CD4-positive, alpha-beta memory T cell (primary cell): Measurements from ENCODE around the gene MARK2. TPM values are rescaled to one million over a fixed set of nuclear protein-coding genes. Genes with fewer than 3 reads are reported as not detected.
A peak's percentile ranks its signal among the peaks of the same experiment; 100 is the strongest.
"Not testable (repeated sequence)": the region's sequence is repeated elsewhere in the genome, so short reads cannot be mapped to it uniquely, and the experiment has no call there.

Source experiments
- CTCF ChIA-PET: fragments of 350-600 bp; sonication (Branson Sonifier 250); formaldehyde crosslinking; loops from one replicate; lab custom pipeline; 2021; ENCODE audit warnings: inconsistent platforms; ENCODE audit not compliant: partially characterized antibody; lab: Charles Lee
- POLR2A ChIA-PET: fragments of 350-600 bp; sonication (Branson Sonifier 250); formaldehyde crosslinking; loops from one replicate; lab custom pipeline; 2021; ENCODE audit not compliant: partially characterized antibody; lab: Charles Lee
- DNase-seq, 5 donors: peaks; one replicate each; pipeline versions ENCODE4 v3.0.0 to v3.0.0-alpha.2; 2020 to 2022; ENCODE audit warnings: mixed read lengths in 1 of 5
- H3K27ac ChIP-seq: one replicate; pipeline ENCODE4 v1.7.0; 2013; ENCODE audit warnings: low read depth, low read length
- H3K27me3 ChIP-seq: 2 replicates; pipeline ENCODE4 v1.7.0; 2013; ENCODE audit warnings: mild to moderate bottlenecking, low read length, moderate library complexity; ENCODE audit not compliant: insufficient read depth
- H3K36me3 ChIP-seq: 2 replicates; pipeline ENCODE4 v1.7.0; 2013; ENCODE audit warnings: mild to moderate bottlenecking, low read length, moderate library complexity; ENCODE audit not compliant: insufficient read depth
- H3K4me1 ChIP-seq: 2 replicates; pipeline ENCODE4 v1.7.0; 2013; ENCODE audit warnings: mild to moderate bottlenecking, low read length, moderate library complexity; ENCODE audit not compliant: insufficient read depth
- H3K4me3 ChIP-seq, 2 donors: one replicate each; pipeline ENCODE4 v1.7.0; 2013; ENCODE audit warnings: low read length in 2 of 2, mild to moderate bottlenecking in 1 of 2
- H3K9me3 ChIP-seq, 2 donors: one replicate each; pipeline ENCODE4 v1.7.0; 2013; ENCODE audit warnings: low read length in 2 of 2, control low read depth in 1 of 2; ENCODE audit not compliant: control insufficient read depth in 1 of 2
- H3K27ac Mint-ChIP-seq, 7 donors: one replicate each; pipeline ENCODE4 v1.8.0; 2020 to 2021; ENCODE audit warnings: mixed read lengths in 7 of 7, mild to moderate bottlenecking in 6 of 7, inconsistent platforms in 3 of 7, moderate library complexity in 3 of 7
- H3K27me3 Mint-ChIP-seq, 2 donors: one replicate each; pipeline ENCODE4 v1.8.0; 2020 to 2021; ENCODE audit warnings: mixed read lengths in 2 of 2
- H3K36me3 Mint-ChIP-seq, 2 donors: one replicate each; pipeline ENCODE4 v1.8.0; 2020 to 2021; ENCODE audit warnings: mixed read lengths in 2 of 2, inconsistent platforms in 1 of 2, mild to moderate bottlenecking in 1 of 2
- H3K4me1 Mint-ChIP-seq, 4 donors: one replicate each; pipeline ENCODE4 v1.8.0; 2020 to 2021; ENCODE audit warnings: mixed read lengths in 4 of 4, mild to moderate bottlenecking in 1 of 4
- H3K4me3 Mint-ChIP-seq, 8 donors: one replicate each; pipeline ENCODE4 v1.8.0; 2020 to 2021; ENCODE audit warnings: mixed read lengths in 8 of 8, mild to moderate bottlenecking in 7 of 8, moderate library complexity in 6 of 8, inconsistent platforms in 3 of 8
- H3K9me3 Mint-ChIP-seq, 8 donors: one replicate each; pipeline ENCODE4 v1.8.0; 2020 to 2021; ENCODE audit warnings: mixed read lengths in 8 of 8, mild to moderate bottlenecking in 5 of 8, inconsistent platforms in 3 of 8, moderate library complexity in 1 of 8
- intact Hi-C: fragments of 100-400 bp; cut with micrococcal nuclease; formaldehyde crosslinking; loops from one replicate; pipeline ENCODE4 v1.15.1; 2023
- polyA plus RNA-seq, 2 donors: library from polyadenylated mRNA; unstranded; fragments of 300-500 nt; fragmentation: Illumina TruSeq; gene quantifications; one replicate each; pipeline ENCODE4 v1.2.3, GENCODE V29; 2021
- total RNA-seq, 2 experiments: library from RNA; stranded (reverse); gene quantifications; one replicate each; pipeline ENCODE4 v1.2.3, GENCODE V29; 2021

MARK2 gene
- total and polyA plus RNA-seq, 4 experiments from 2014 or later = 25.1 to 68.0 (median 60.4) TPM

GRCh38 chr11:63804259-63804658, 34.7 kb upstream of the MARK2 start:
- H3K9me3 Mint-ChIP-seq = peaks cover 0 to 2% (median 0%) of the 10 kb centered on the region in 8 donors
- H3K9me3 ChIP-seq = no peaks in the 10 kb centered on the region
- H3K27ac Mint-ChIP-seq = no peak overlapping the region
- ChIA-PET CTCF (no interaction called here), POLR2A (no interaction called here)
- no peaks in the 10 kb centered on the region for H3K36me3 Mint-ChIP-seq
- H3K27ac ChIP-seq = no peak overlapping the region
- intact Hi-C loops = no loop called here
- no peaks in the 10 kb centered on the region for H3K27me3 ChIP-seq
- H3K4me3 ChIP-seq = no peak overlapping the region
- H3K4me1 ChIP-seq = no peaks in the 10 kb centered on the region
- no peaks in the 10 kb centered on the region for H3K36me3 ChIP-seq
- peaks cover 0 to 2% of the 10 kb centered on the region in 2 donors for H3K27me3 Mint-ChIP-seq
- H3K4me1 Mint-ChIP-seq = no peaks in the 10 kb centered on the region
- H3K4me3 Mint-ChIP-seq = no peak overlapping the region
- no peak for DNase-seq

- no peaks in the 10 kb centered on the region for H3K36me3 Mint-ChIP-seq
- no peaks in the 10 kb centered on the region for H3K9me3 Mint-ChIP-seq
- ChIA-PET POLR2A (no interaction called here), CTCF (no interaction called here)
- no peaks in the 10 kb centered on the region for H3K27me3 Mint-ChIP-seq
- intact Hi-C loops = no loop called here
- no peaks in the 10 kb centered on the region for H3K36me3 ChIP-seq
- no peak overlapping the region for H3K4me3 ChIP-seq
- H3K4me1 Mint-ChIP-seq = no peaks in the 10 kb centered on the region
- H3K4me3 Mint-ChIP-seq = no peak overlapping the region
- H3K27me3 ChIP-seq = no peaks in the 10 kb centered on the region
- no peak overlapping the region for H3K27ac ChIP-seq
- H3K9me3 ChIP-seq = no peaks in the 10 kb centered on the region
- H3K27ac Mint-ChIP-seq = peak overlapping the region in 1 of 7 donors; percentile 55
- no peaks in the 10 kb centered on the region for H3K4me1 ChIP-seq
- DNase-seq = no peak
These were observed 33.0 kb upstream of the MARK2 start for GRCh38 chr11:63805844-63806415.

- CTCF ChIA-PET = interaction anchor here (0.7 kb wide), 1 partner anchor 57 kb away, joined by 3 read pairs; no protein-coding TSS in a partner anchor
- intact Hi-C loops, H3K9me3 ChIP-seq, H3K27ac ChIP-seq, DNase-seq, POLR2A ChIA-PET, H3K27ac Mint-ChIP-seq, H3K27me3 Mint-ChIP-seq, H3K4me3 ChIP-seq, H3K36me3 Mint-ChIP-seq, H3K4me3 Mint-ChIP-seq, H3K36me3 ChIP-seq, H3K9me3 Mint-ChIP-seq, H3K27me3 ChIP-seq: not testable (repeated sequence)
- peaks cover 14 to 21% (median 18%) of the 10 kb centered on the region in 4 donors for H3K4me1 Mint-ChIP-seq
- peaks cover 19% of the 10 kb centered on the region for H3K4me1 ChIP-seq
These were observed 28.5 kb upstream of the MARK2 start for GRCh38 chr11:63810383-63810782.

- peak overlapping the region in 6 of 8 donors; percentile 49 to 79 (median 74) for H3K4me3 Mint-ChIP-seq
- H3K9me3 ChIP-seq = no peaks in the 10 kb centered on the region
- peaks cover 19% of the 10 kb centered on the region for H3K4me1 ChIP-seq
- no peaks in the 10 kb centered on the region for H3K27me3 ChIP-seq
- H3K36me3 ChIP-seq = no peaks in the 10 kb centered on the region
- intact Hi-C loops = no loop called here
- CTCF ChIA-PET = interaction anchor here (1.9 kb wide), 1 partner anchor 26 kb away, joined by 7 read pairs; no protein-coding TSS in a partner anchor
- H3K27ac ChIP-seq = no peak overlapping the region
- DNase-seq = no peak
- H3K4me3 ChIP-seq = no peak overlapping the region
- peaks cover 20 to 22% (median 21%) of the 10 kb centered on the region in 4 donors for H3K4me1 Mint-ChIP-seq
- no peaks in the 10 kb centered on the region for H3K9me3 Mint-ChIP-seq
- POLR2A ChIA-PET = no interaction called here
- peaks cover 0 to 7% of the 10 kb centered on the region in 2 donors for H3K36me3 Mint-ChIP-seq
- no peaks in the 10 kb centered on the region for H3K27me3 Mint-ChIP-seq
- H3K27ac Mint-ChIP-seq = peak overlapping the region in 3 of 7 donors; percentile 10 to 73 (median 39)
These were observed 27.4 kb upstream of the MARK2 start for GRCh38 chr11:63811522-63811921.

GRCh38 chr11:63813035-63813562, 25.8 kb upstream of the MARK2 start, which contains the start of gene SPINDOC:
TSS of gene SPINDOC (plus strand) at chr11:63813456. CDS start at chr11:63813687, 231 bp downstream.
- H3K4me3 ChIP-seq = peak within 1 kb of the TSS; percentile 75 to 78
- Mint-ChIP-seq H3K4me3 (peak within 1 kb of the TSS; percentile 76 to 85 (median 78)), H3K36me3 (peaks cover 5 to 16% of the 10 kb centered on the region in 2 donors), H3K9me3 (no peaks in the 10 kb centered on the region), H3K27me3 (no peaks in the 10 kb centered on the region), H3K4me1 (peaks cover 20 to 22% (median 21%) of the 10 kb centered on the region in 4 donors), H3K27ac (peak within 1 kb of the TSS; percentile 46 to 85 (median 73))
- intact Hi-C loops = no loop called here
- POLR2A ChIA-PET = no interaction called here
- H3K27ac ChIP-seq = peak within 1 kb of the TSS; percentile 64
- peak; percentile 51 to 68 (median 58) for DNase-seq
- CTCF ChIA-PET = no interaction called here
- peaks cover 19% of the 10 kb centered on the region for H3K4me1 ChIP-seq
- H3K36me3 ChIP-seq = peaks cover 5% of the 10 kb centered on the region
- no peaks in the 10 kb centered on the region for H3K27me3 ChIP-seq
- no peaks in the 10 kb centered on the region for H3K9me3 ChIP-seq

GRCh38 chr11:63813563-63814382, 25.1 kb upstream of the MARK2 start:
- peaks cover 20 to 22% (median 21%) of the 10 kb centered on the region in 4 donors for H3K4me1 Mint-ChIP-seq
- H3K4me3 Mint-ChIP-seq = peak overlapping the region; percentile 64 to 80 (median 78)
- DNase-seq = peak in 4 of 5 donors; percentile 21 to 57 (median 26)
- H3K27me3 ChIP-seq = no peaks in the 10 kb centered on the region
- H3K27me3 Mint-ChIP-seq = no peaks in the 10 kb centered on the region
- intact Hi-C loops = no loop called here
- ChIA-PET POLR2A (interaction anchor here (1.1 kb wide), 1 partner anchor 132 kb away, joined by 3 read pairs; no protein-coding TSS in a partner anchor), CTCF (interaction anchor here (1.3 kb wide), 1 partner anchor 339 kb away, joined by 3 read pairs; no protein-coding TSS in a partner anchor)
- H3K4me3 ChIP-seq = peak overlapping the region; percentile 14 to 75
- H3K4me1 ChIP-seq = peaks cover 19% of the 10 kb centered on the region
- peaks cover 5 to 16% of the 10 kb centered on the region in 2 donors for H3K36me3 Mint-ChIP-seq
- H3K27ac ChIP-seq = peak overlapping the region; percentile 64
- peak overlapping the region; percentile 4 to 76 (median 67) for H3K27ac Mint-ChIP-seq
- H3K9me3 Mint-ChIP-seq = no peaks in the 10 kb centered on the region
- no peaks in the 10 kb centered on the region for H3K9me3 ChIP-seq
- H3K36me3 ChIP-seq = peaks cover 9% of the 10 kb centered on the region

GRCh38 chr11:63814383-63814736, 24.6 kb upstream of the MARK2 start:
- intact Hi-C loops = no loop called here
- POLR2A ChIA-PET = interaction anchor here (1.1 kb wide), 1 partner anchor 132 kb away, joined by 3 read pairs; no protein-coding TSS in a partner anchor

More at GRCh38 chr11:63814383-63814736, 24.6 kb upstream of the MARK2 start:
- Histone ChIP-seq H3K4me3 (peak overlapping the region; percentile 14 to 75), H3K27me3 (no peaks in the 10 kb centered on the region), H3K4me1 (peaks cover 19% of the 10 kb centered on the region), H3K27ac (peak overlapping the region; percentile 64), H3K36me3 (peaks cover 9% of the 10 kb centered on the region), H3K9me3 (no peaks in the 10 kb centered on the region)
- peak overlapping the region; percentile 60 to 80 (median 78) for H3K4me3 Mint-ChIP-seq
- H3K4me1 Mint-ChIP-seq = peaks cover 20 to 22% (median 21%) of the 10 kb centered on the region in 4 donors
- peak overlapping the region; percentile 4 to 76 (median 67) for H3K27ac Mint-ChIP-seq
- no peaks in the 10 kb centered on the region for H3K27me3 Mint-ChIP-seq
- peaks cover 5 to 16% of the 10 kb centered on the region in 2 donors for H3K36me3 Mint-ChIP-seq
- CTCF ChIA-PET = interaction anchor here (1.3 kb wide), 1 partner anchor 338 kb away, joined by 3 read pairs; no protein-coding TSS in a partner anchor
- DNase-seq = no peak
- H3K9me3 Mint-ChIP-seq = no peaks in the 10 kb centered on the region
